IPS-15b (cell line): ENCODE measurements around the gene PLEKHG2.
A peak's percentile ranks its signal among the peaks of the same experiment; 100 is the strongest.
"Not testable (repeated sequence)": the region's sequence is repeated elsewhere in the genome, so short reads cannot be mapped to it uniquely, and the experiment has no call there.

Experiments used
- H3K27me3 ChIP-seq: one replicate; pipeline ENCODE4 v1.6.1; 2013; ENCODE audit warnings: low read length; ENCODE audit not compliant: control insufficient read depth, insufficient read depth
- H3K36me3 ChIP-seq: one replicate; pipeline ENCODE4 v1.6.1; 2013; ENCODE audit warnings: low read length; ENCODE audit not compliant: control insufficient read depth, insufficient read depth
- H3K4me1 ChIP-seq: one replicate; pipeline ENCODE4 v1.6.1; 2013; ENCODE audit warnings: mild to moderate bottlenecking, low read length; ENCODE audit not compliant: control insufficient read depth, insufficient read depth
- H3K4me3 ChIP-seq: one replicate; pipeline ENCODE4 v1.5.1; 2013; ENCODE audit warnings: low read depth, low read length
- H3K9ac ChIP-seq: one replicate; pipeline ENCODE4 v1.6.1; 2013; ENCODE audit warnings: low read depth, mild to moderate bottlenecking, low read length
- H3K9me3 ChIP-seq: one replicate; pipeline ENCODE4 v1.6.1; 2013; ENCODE audit warnings: mild to moderate bottlenecking, low read length; ENCODE audit not compliant: control insufficient read depth, insufficient read depth

The PLEKHG2 gene

GRCh38 chr19:39379366-39379765 is 33.1 kb upstream of the PLEKHG2 start:
- not testable (repeated sequence) for H3K4me1 ChIP-seq, H3K27me3 ChIP-seq, H3K9ac ChIP-seq, H3K9me3 ChIP-seq, H3K4me3 ChIP-seq
- H3K36me3 ChIP-seq: peaks cover 70% of the 10 kb centered on the region

GRCh38 chr19:39379865-39380396 is 32.5 kb upstream of the PLEKHG2 start:
- H3K27me3 ChIP-seq: no peaks in the 10 kb centered on the region
- H3K4me3 ChIP-seq: no peak overlapping the region
- no peaks in the 10 kb centered on the region for H3K4me1 ChIP-seq
- peaks cover 69% of the 10 kb centered on the region for H3K36me3 ChIP-seq
- no peak overlapping the region for H3K9ac ChIP-seq
- no peaks in the 10 kb centered on the region for H3K9me3 ChIP-seq

GRCh38 chr19:39380521-39381502 is 31.7 kb upstream of the PLEKHG2 start:
- H3K36me3 ChIP-seq: peaks cover 63% of the 10 kb centered on the region

GRCh38 chr19:39381910-39382611 is 30.4 kb upstream of the PLEKHG2 start:
- Histone ChIP-seq H3K9me3 (no peaks in the 10 kb centered on the region), H3K4me3 (no peak overlapping the region), H3K4me1 (no peaks in the 10 kb centered on the region), H3K9ac (no peak overlapping the region), H3K36me3 (peaks cover 60% of the 10 kb centered on the region), H3K27me3 (no peaks in the 10 kb centered on the region)

More at GRCh38 chr19:39380521-39381502, 31.7 kb upstream of the PLEKHG2 start:
- Histone ChIP-seq H3K4me3 (no peak overlapping the region), H3K9me3 (no peaks in the 10 kb centered on the region), H3K9ac (no peak overlapping the region), H3K27me3 (no peaks in the 10 kb centered on the region), H3K4me1 (no peaks in the 10 kb centered on the region)

- Histone ChIP-seq H3K27me3 (no peaks in the 10 kb centered on the region), H3K36me3 (peaks cover 52% of the 10 kb centered on the region), H3K9me3 (no peaks in the 10 kb centered on the region), H3K4me1 (no peaks in the 10 kb centered on the region), H3K4me3 (no peak overlapping the region), H3K9ac (no peak overlapping the region)
These were observed 29.3 kb upstream of the PLEKHG2 start for GRCh38 chr19:39382991-39383828.

DNA sequence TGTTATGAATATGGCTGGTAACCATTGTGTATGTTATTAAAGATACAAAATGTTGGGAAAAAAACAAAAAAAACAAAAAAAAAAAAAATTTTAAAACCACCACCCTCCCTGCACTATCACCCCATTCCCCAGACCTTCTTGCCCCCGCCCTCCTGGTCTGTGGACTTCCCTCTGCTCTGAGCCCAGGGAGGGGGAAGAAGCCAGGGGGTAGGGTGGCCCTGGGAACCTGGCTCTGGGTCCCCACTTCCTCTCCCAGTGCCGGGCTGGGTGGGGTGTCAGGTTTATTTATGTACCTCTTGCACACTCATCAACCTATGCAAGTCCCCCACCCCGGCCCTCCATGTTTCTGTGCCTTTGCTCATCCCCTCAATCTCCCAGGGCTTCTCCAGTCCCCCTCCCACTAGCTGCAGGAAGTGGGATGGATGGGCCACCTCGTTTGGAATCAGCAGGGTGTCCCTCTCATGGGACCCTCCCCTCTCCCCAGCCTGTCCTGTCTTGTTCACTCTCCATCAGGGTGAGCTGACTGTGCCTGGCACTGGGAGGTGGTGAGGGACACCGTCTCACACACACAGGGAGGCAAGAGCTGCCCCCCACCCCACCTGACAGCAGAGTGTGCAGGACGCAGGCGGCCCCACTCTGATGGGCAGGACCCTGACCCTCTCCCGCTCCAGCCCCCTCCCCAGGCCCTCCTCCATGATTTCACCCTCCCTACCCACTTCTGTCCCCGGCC is 27.5 kb upstream of the PLEKHG2 start:
- Histone ChIP-seq H3K36me3 (peaks cover 52% of the 10 kb centered on the region), H3K9me3 (no peaks in the 10 kb centered on the region)

GRCh38 chr19:39385629-39386411 is 26.6 kb upstream of the PLEKHG2 start:
- peaks cover 2% of the 10 kb centered on the region for H3K4me1 ChIP-seq
- no peak overlapping the region for H3K9ac ChIP-seq
- H3K9me3 ChIP-seq: no peaks in the 10 kb centered on the region
- H3K27me3 ChIP-seq: no peaks in the 10 kb centered on the region
- no peak overlapping the region for H3K4me3 ChIP-seq
- peaks cover 43% of the 10 kb centered on the region for H3K36me3 ChIP-seq

More for the DNA sequence above, 27.5 kb upstream of the PLEKHG2 start:
- Histone ChIP-seq H3K9ac (no peak overlapping the region), H3K27me3 (no peaks in the 10 kb centered on the region), H3K4me1 (peaks cover 2% of the 10 kb centered on the region), H3K4me3 (no peak overlapping the region)

- no peaks in the 10 kb centered on the region for H3K27me3 ChIP-seq
- no peak overlapping the region for H3K4me3 ChIP-seq
- no peak overlapping the region for H3K9ac ChIP-seq
- H3K9me3 ChIP-seq: no peaks in the 10 kb centered on the region
- peaks cover 2% of the 10 kb centered on the region for H3K4me1 ChIP-seq
- H3K36me3 ChIP-seq: peaks cover 36% of the 10 kb centered on the region
These were observed 25.9 kb upstream of the PLEKHG2 start for GRCh38 chr19:39386557-39386956.

- Histone ChIP-seq H3K4me3 (no peak overlapping the region), H3K9me3 (no peaks in the 10 kb centered on the region), H3K4me1 (peaks cover 2% of the 10 kb centered on the region), H3K9ac (no peak overlapping the region), H3K36me3 (peaks cover 25% of the 10 kb centered on the region), H3K27me3 (no peaks in the 10 kb centered on the region)
These were observed 23.8 kb upstream of the PLEKHG2 start for GRCh38 chr19:39388657-39389056.

DNA sequence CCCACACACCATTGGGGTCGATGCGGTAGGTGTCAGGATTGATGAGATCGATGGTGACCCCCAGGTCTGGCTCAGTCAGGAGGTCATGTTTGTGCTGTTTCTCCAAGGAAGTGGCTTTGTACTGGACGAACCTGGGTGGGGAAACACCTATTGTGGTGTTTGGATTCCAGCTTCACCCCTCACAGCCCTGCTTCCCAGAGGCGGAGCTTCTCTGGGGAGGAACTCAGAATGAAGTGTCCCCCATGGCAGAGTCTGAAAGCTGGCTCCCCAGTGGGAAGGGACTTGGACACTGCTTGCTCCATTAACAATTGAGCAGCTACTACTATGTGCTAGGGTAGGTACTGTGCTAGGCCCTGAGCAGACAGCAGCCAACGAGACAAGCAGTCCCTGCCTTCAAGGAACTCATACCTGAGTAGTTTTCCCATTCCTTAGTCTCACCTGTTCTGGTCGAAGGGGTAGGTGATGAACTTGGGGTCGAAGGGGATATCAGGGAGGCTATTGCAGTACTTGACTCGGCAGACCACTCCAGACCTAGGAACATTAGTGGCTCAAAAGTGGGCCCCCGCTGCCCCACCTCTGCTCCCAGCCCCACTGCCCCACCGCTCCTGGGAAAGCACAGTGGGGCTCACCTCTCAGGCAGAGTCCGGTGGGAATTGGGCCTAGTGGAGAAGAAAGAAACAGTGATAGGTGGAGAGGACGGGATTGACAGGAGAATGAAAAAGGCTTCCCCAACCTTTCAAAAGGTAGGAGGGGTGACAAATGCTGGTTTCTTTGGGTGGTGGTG is 22.6 kb upstream of the PLEKHG2 start:
- H3K4me1 ChIP-seq: peaks cover 2% of the 10 kb centered on the region
- H3K9me3 ChIP-seq: no peaks in the 10 kb centered on the region
- no peaks in the 10 kb centered on the region for H3K27me3 ChIP-seq
- peaks cover 28% of the 10 kb centered on the region for H3K36me3 ChIP-seq
- peak overlapping the region; percentile 86 for H3K9ac ChIP-seq
- H3K4me3 ChIP-seq: peak overlapping the region; percentile 73
